HepG2 (cell line): ENCODE results near the gene MTA2. TPM values are rescaled to one million over a fixed set of nuclear protein-coding genes. Genes with fewer than 3 reads are reported as not detected.

Source experiments
- CBFB ChIP-seq: sonication (generic); formaldehyde crosslinking; IDR thresholded peaks from 2 replicates; pipeline ENCODE4 v1.4.0; 2020; ENCODE audit warnings: missing genetic modification reagents
- DNMT3B ChIP-seq: conservative IDR thresholded peaks from 2 replicates; pipeline ENCODE4 v1.6.1; 2016; ENCODE audit warnings: missing biosample characterization, control low read depth
- HINFP ChIP-seq: sonication (generic); formaldehyde crosslinking; IDR thresholded peaks from 2 replicates; pipeline ENCODE4 v1.4.0; 2020; ENCODE audit warnings: low read depth, mild to moderate bottlenecking, missing genetic modification reagents
- HNRNPUL1 ChIP-seq: fragments of 200-400 bp; formaldehyde crosslinking; IDR thresholded peaks from 2 replicates; pipeline ENCODE4 v1.6.1; 2017; ENCODE audit warnings: low read depth, mild to moderate bottlenecking, low read length, moderate library complexity
- KDM5B ChIP-seq: sonication (generic); formaldehyde crosslinking; IDR thresholded peaks from 2 replicates; pipeline ENCODE4 v1.4.0; 2020; ENCODE audit warnings: missing genetic modification reagents, mild to moderate bottlenecking, borderline replicate concordance
- SIN3B ChIP-seq: fragments of 150-350 bp; IDR thresholded peaks from 2 replicates; pipeline ENCODE4 v1.6.1; 2014; ENCODE audit warnings: low read length
- ZBTB33 ChIP-seq: sonication (generic); formaldehyde crosslinking; IDR thresholded peaks from 2 replicates; pipeline ENCODE4 v1.4.0; 2020; ENCODE audit warnings: missing genetic modification reagents
- ZBTB7A ChIP-seq: sonication (generic); formaldehyde crosslinking; IDR thresholded peaks from 2 replicates; pipeline ENCODE4 v1.8.0; 2022; ENCODE audit warnings: mild to moderate bottlenecking, missing genetic modification reagents
- ZNF180 ChIP-seq: sonication (generic); formaldehyde crosslinking; IDR thresholded peaks from 2 replicates; pipeline ENCODE4 v1.4.0; 2020; ENCODE audit warnings: low read depth, missing genetic modification reagents, borderline replicate concordance
- ZNF326 ChIP-seq: sonication (generic); formaldehyde crosslinking; IDR thresholded peaks from 2 replicates; pipeline ENCODE4 v1.4.0; 2020; ENCODE audit warnings: missing genetic modification reagents, borderline replicate concordance
- ZNF337 ChIP-seq: sonication (generic); formaldehyde crosslinking; IDR thresholded peaks from 2 replicates; pipeline ENCODE4 v1.5.1; 2020; ENCODE audit warnings: missing genetic modification reagents, low read depth, mild to moderate bottlenecking, borderline replicate concordance
- ZNF556 ChIP-seq: sonication (generic); formaldehyde crosslinking; IDR thresholded peaks from 2 replicates; pipeline ENCODE4 v1.4.0; 2020; ENCODE audit warnings: mild to moderate bottlenecking, missing genetic modification reagents, borderline replicate concordance
- ZNF609 ChIP-seq: sonication (generic); formaldehyde crosslinking; IDR thresholded peaks from 2 replicates; pipeline ENCODE4 v1.4.0; 2020; ENCODE audit warnings: mild to moderate bottlenecking, missing genetic modification reagents, borderline replicate concordance
- ZNF780A ChIP-seq: sonication (generic); formaldehyde crosslinking; IDR thresholded peaks from 2 replicates; pipeline ENCODE4 v1.8.0; 2022; ENCODE audit warnings: mild to moderate bottlenecking, missing genetic modification reagents, moderate library complexity
- ZSCAN5A ChIP-seq: sonication (generic); formaldehyde crosslinking; IDR thresholded peaks from 2 replicates; pipeline ENCODE4 v1.8.0; 2022; ENCODE audit warnings: mild to moderate bottlenecking, missing genetic modification reagents, borderline replicate concordance
- polyA plus RNA-seq, 8 experiments: library from polyadenylated mRNA; depleted of rRNA in 3 of 8; stranded (reverse) in 7 of 8; unstranded in 1 of 8; fragments of >200 nt; fragmentation: Illumina TruSeq in 4 of 8; extraction: Trizol in 4 of 8; gene quantifications; 2 replicates each; pipeline versions ENCODE4 v1.2.1 to v1.2.3, GENCODE V29; 2011 to 2016; ENCODE audit warnings: low read depth in 4 of 8, missing spikeins in 1 of 8, mixed read lengths in 1 of 8; ENCODE audit not compliant: insufficient read depth in 1 of 8
- total RNA-seq, 5 experiments: library from RNA; depleted of rRNA; stranded (reverse); fragments of >200 nt; fragmentation: Illumina TruSeq; extraction: Trizol; gene quantifications; 2 replicates each; pipeline ENCODE4 v1.2.3, GENCODE V29; 2016; ENCODE audit warnings: low read depth in 1 of 5
- TF ChIP-seq, protein P1 (sequence below): sonication (generic); formaldehyde crosslinking; IDR thresholded peaks from 2 replicates; pipeline ENCODE4 v1.8.1; 2022; ENCODE audit warnings: mild to moderate bottlenecking, missing genetic modification reagents

The MTA2 gene
- total and polyA plus RNA-seq, 2 of the 13 experiments (the other 11 are each of a cell fraction or from before 2014, with no cell fraction given) = 14.0 to 70.0 TPM

DNA sequence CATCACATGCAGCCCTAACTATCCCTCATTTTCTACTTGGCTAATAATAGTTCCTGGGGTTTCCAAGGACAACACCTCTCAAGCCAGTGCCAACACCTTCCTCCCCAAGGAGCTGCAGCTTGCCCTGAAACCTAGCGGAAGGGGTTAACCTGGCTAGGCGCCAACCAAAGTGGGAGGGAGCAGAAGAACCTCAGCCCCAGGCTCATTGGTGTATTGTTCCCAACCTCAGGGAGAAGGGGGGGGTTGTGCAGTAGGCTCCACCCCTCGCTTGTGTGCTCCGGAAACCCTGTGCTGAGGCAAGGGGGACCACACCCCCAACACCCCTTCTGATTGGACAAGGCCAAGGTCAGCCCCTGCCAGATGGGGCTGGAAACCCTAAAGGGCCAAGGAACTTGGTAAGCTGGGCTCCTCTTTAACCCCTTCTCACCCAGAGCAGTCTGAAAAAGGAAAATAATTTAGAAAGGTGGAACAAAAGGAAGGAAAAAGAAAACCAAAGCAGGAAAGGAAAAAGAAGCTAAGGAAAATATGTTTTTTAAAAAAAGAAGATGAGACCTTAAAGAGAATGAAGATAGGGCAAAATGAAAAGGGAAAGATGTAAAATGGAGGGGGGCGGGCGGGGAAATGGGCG lies 2.5 kb downstream of the MTA2 start (continued):
- TF ChIP-seq ZNF337 (CRISPR knock-in tag) = no peak
- TF ChIP-seq ZBTB7A (CRISPR knock-in tag) = no peak
- TF ChIP-seq ZNF556 (CRISPR knock-in tag) = 0 out of 2 replicates have a peak, but pooled peaks have one; percentile 45
- TF ChIP-seq KDM5B (CRISPR knock-in tag) = no peak
- no peak for TF ChIP-seq HNRNPUL1
- no peak for TF ChIP-seq HINFP (CRISPR knock-in tag)
- TF ChIP-seq ZBTB33 (CRISPR knock-in tag) = no peak
- TF ChIP-seq ZNF180 = no peak
- TF ChIP-seq DNMT3B = peak; percentile 69; the same call in 1 of the 2 replicates
- TF ChIP-seq ZNF326 (CRISPR knock-in tag) = no peak
- TF ChIP-seq ZSCAN5A = no peak
- TF ChIP-seq SIN3B = no peak
- TF ChIP-seq CBFB (CRISPR knock-in tag) = no peak; the same call in 1 of the 2 replicates
- TF ChIP-seq, protein P1, sequence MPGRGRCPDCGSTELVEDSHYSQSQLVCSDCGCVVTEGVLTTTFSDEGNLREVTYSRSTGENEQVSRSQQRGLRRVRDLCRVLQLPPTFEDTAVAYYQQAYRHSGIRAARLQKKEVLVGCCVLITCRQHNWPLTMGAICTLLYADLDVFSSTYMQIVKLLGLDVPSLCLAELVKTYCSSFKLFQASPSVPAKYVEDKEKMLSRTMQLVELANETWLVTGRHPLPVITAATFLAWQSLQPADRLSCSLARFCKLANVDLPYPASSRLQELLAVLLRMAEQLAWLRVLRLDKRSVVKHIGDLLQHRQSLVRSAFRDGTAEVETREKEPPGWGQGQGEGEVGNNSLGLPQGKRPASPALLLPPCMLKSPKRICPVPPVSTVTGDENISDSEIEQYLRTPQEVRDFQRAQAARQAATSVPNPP = no peak
- no peak for TF ChIP-seq ZNF780A
- peak; percentile 28; the same call in 1 of the 2 replicates for TF ChIP-seq ZNF609 (CRISPR knock-in tag)
